Activated CD8-positive, alpha-beta memory T cell treated with anti-CD3 and anti-CD28 coated beads for 48 hours (primary cell): ENCODE data around the gene PHF19.

Experiments
- DNase-seq, 3 experiments: peaks; one replicate each; pipeline ENCODE4 v3.0.0-alpha.2; 2020; ENCODE audit warnings: low read depth in 2 of 3, low spot score in 2 of 3

The PHF19 gene

DNA sequence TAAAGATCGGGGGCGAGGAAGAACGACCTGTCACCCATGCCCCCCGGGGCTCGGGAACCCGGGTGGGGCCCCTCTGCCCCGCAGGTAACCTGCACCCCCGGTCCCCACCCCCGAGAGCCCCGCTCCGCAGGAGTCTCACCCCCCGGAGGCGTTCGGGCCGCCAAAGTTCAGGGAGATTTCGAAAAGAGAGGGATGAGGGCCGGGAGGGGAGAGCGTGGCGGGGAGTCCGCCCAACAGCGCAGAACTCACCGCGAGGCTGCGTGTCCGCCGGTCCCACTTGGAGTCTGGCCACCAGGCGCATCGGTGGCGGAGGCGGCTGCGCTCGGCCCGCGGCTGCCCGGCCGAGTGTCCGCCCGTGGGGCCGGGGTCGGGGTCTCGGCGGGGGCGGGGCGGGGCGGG is at the start of gene PHF19:
PHF19 (minus strand) TSS at position 347 of the 399 bp plus-strand sequence. CDS start 2,447 bp downstream, outside the sequence.
- peak in 1 of 3 experiments; percentile 68 for DNase-seq

DNA sequence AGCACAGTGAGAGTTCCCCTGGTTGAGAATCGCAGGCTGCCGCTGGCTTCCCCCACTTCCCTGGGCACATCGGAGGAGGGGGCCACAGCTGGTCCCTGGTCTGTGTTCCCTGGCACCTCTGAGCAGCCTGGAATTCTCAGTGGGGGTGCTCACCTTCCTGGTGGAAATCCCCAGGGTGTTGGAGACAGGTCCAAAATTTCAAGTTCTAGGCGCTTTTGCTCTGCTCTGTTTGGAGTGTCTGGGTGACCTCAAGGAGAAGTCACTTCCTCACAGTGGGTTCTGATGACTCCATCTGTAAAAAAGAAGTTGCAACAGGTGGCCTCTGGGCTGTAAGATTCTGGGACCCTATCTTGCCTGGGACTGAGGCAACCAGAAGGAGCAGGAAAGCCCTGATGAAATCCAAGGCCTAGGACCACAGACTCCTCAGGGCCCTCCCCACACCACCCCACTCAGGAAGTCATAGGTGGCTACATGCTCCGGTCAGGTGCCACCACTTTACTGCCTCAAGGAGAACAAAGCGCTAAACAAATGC is 49.5 kb upstream of the PHF19 start, which contains the start of gene TRAF1:
TRAF1 (minus strand) TSS at position 400 of the 532 bp plus-strand sequence. CDS start 721 bp downstream, outside the sequence.
- no peak for DNase-seq

DNA sequence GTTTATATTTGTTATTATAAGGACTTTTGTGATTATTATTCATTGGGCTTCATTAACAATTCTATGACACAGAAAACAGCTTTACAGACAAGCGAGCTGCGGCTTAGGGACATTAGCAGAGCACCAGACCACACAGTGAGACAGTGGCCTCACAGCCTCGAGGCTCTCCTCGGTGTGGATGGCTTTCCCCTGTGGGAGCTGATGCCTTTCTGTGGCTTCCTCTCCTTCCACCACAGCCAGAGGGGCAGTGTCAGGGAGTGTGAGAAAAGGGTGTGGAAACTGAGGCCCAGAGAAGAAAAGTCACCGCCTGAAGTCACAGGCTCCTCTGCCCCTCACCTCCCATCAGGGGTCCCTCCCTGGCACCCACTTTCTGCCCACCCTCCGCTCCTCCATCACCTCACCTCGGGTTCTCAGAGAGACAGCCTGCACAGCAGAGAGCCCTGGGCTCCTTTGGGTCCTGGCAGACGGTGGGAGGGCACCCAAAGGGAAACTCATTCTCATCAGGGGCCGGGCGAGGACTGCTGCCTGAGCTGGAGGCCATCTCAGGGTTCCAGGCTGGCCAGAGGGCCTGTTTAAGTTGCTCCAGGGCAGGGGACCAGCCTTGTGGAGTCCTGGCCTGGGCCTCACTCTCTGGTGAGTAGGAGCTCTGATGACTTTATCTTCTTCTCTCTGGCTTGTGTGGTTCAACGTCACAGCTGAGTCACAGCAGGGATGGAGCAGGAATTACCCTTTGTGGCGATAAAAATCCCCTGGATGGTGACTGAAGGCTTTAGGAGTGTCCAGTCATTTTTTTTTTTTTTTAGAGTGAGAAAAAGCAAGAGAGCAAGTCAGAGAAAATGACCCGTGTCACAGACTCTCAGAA is 48.8 kb upstream of the PHF19 start:
- DNase-seq: peak in 1 of 3 experiments; percentile 73

DNA sequence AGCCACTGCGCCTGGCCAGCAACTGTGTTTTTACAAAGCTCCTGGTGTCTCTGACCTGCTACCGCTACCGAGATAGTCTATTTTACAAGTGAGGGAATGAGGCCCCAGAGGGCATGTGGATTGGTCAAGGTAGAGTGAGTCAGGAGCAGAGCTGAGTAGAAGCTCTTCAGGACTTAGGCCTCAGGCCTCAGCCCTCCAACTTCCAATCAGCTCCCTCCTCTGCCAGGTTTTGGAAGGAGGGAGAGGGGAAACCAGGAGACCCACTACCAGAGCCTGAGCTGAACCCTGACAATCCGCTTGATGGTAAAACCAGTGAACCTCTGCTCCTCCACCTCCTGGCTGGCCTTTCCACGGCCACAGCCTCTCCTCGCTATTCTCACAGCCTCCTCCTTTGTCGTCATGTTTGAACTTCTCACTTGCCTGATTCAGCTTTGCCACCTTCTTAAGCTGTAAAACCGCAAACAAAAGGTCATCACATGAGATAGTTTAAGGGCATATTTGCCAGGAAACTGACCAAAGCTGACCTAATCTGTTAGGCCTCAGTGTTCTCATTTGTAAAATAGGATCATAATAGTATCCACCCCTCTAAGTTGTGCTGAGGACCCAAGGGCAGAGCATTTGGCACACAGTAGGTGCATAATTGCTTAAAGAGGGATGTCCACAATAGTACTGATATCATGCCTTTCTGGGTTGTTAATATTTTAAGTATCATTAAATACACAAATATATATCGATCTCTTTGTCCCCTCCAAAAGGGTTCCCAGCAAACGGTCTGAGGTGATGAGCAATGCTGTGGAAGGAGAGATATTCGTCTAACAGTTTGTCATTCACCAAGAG is 47.9 kb upstream of the PHF19 start:
- DNase-seq: no peak

- DNase-seq: no peak
Measured at GRCh38 chr9:120923620-120924328, 46.8 kb upstream of the PHF19 start.

GRCh38 chr9:120922404-120923195 is 45.6 kb upstream of the PHF19 start:
- no peak for DNase-seq

DNA sequence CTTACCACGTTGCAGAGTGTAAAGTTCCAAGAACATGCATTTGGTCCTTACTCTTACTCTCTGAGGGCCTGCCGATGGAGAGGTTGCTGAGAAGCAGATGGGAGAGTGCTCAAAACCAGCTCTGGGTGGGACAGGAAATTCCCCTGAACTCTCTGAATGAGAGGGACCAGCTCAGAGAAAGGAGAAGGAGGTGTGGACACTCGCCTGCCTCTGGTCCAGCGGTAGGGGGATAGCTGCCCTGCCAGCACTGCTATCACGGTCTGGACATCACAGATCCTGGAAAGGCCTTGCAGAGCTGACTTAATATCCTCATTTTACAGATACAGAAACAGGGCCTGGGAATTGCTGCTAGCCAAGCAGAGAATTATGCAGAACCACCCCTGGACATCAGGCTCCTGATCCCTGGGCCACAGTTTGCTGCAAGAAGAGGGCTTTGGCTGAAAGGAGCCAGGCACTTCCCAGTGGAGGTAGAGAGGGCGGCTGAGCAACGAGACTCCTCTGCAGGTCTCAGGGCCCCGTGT is 44.7 kb upstream of the PHF19 start:
- no peak for DNase-seq

- no peak for DNase-seq
Measured at GRCh38 chr9:120920806-120921178, 43.8 kb upstream of the PHF19 start.

GRCh38 chr9:120919843-120920805 is 43.1 kb upstream of the PHF19 start:
- DNase-seq: no peak

DNA sequence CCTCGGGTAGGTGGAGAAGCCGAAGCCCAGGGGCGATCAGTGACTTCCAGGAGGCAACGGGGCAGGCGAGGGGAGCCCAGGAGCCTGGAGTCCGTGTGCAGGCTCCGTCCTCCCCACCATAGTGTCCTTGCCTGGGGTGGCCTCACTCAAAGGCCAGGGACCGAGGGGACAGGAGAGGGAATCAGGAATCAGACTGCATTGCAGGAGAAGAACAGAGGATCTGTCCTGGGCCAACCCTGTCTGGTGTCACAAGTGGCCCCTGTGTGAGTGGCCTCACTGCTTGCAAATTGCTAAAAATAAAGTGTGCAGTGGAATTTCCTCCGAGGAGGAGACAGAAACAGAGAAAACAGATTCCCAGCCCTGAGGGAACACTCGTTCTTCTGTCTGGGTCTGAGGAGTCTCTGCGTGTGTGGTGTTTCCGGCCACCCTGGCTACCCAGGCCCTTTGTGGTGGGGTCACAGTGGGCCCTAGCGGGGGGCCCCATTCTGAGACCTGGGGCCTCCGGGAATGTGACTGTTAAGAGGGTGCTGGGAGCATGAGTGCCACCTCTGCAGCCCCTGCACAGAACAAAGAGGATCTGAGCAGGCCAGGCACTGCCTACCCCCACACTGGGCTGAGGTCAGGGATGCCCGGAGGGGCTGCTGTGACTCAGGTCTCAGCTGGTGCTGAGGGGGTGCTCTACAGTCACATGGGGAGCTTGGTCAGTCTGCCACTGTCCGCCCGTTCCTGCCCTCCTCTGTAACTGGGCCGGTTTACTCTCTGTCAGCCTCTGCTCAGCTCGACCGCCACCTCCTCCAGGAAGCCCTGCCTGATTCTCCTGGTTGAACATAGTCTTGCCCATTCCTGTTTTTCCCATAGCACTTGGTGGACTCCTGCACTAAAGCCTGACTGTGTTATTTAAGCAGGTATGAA is 42.2 kb upstream of the PHF19 start:
- DNase-seq: no peak

- no peak for DNase-seq
Measured at GRCh38 chr9:120917929-120918762, 41.2 kb upstream of the PHF19 start.

- no peak for DNase-seq
Measured at GRCh38 chr9:120916991-120917880, 40.2 kb upstream of the PHF19 start.

GRCh38 chr9:120916588-120916987 is 39.6 kb upstream of the PHF19 start:
- no peak for DNase-seq

DNA sequence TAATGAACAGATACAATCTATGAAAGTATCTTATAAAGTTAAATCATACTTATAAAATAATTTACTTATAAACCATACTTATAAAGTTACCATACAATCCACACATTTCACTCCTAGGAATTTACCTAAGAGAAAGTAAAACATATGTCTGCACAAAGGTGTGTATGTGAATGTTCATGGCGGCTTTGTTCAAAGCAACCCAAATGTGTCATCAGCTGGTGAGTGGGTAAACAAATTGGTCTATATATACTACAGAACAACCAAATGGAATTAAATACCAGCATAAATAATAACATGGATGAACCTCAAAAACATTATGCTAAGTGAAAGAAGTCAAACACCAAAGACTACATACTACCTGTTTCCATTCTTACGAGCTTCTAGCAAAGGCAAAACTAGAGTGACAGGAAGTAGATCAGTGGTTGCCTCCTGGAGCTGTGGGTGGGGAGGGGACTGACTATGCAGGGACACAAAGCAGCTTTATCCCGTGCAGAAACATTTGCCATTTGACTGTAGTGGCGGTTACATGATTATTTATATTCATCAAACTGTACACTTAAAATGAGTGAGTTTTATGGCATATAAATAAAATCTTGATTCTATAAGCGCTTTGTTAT is 39.0 kb upstream of the PHF19 start:
- no peak for DNase-seq

DNA sequence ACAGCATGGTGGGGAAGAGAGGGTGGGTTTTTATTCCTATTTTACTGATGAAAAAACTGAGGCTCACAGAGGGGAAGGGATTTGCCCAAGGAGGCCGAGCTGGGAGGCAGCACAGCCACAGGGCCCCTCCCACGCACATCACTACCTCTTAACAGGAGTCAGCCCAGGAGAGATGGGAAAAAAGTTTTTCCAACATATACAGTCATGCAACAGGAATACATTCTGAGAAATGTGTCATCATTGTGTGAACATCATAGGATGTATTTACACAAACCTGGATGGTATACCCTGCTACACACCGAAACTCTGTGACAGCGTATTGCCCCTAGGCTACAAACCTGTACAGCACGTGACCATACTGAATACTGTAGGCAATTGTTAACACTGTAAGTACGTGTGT is 38.0 kb upstream of the PHF19 start:
- no peak for DNase-seq

GRCh38 chr9:120914396-120914795 is 37.4 kb upstream of the PHF19 start:
- no peak for DNase-seq
